ENCODE results near the gene PARD3.

- no peak for TF ChIP-seq POLR2A (IDR thresholded peaks at IDR 0.05; ENCODE audit: borderline replicate concordance, extremely low read depth, insufficient read depth, insufficient read length)
- TF ChIP-seq EGR1 (IDR thresholded peaks at IDR 0.05; ENCODE audit: low read depth), result no peak
- TF ChIP-seq, protein P1, sequence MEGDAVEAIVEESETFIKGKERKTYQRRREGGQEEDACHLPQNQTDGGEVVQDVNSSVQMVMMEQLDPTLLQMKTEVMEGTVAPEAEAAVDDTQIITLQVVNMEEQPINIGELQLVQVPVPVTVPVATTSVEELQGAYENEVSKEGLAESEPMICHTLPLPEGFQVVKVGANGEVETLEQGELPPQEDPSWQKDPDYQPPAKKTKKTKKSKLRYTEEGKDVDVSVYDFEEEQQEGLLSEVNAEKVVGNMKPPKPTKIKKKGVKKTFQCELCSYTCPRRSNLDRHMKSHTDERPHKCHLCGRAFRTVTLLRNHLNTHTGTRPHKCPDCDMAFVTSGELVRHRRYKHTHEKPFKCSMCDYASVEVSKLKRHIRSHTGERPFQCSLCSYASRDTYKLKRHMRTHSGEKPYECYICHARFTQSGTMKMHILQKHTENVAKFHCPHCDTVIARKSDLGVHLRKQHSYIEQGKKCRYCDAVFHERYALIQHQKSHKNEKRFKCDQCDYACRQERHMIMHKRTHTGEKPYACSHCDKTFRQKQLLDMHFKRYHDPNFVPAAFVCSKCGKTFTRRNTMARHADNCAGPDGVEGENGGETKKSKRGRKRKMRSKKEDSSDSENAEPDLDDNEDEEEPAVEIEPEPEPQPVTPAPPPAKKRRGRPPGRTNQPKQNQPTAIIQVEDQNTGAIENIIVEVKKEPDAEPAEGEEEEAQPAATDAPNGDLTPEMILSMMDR (IDR thresholded peaks at IDR 0.05 in 2 of 3, conservative IDR thresholded peaks at IDR 0.05 in 1 of 3; ENCODE audit: borderline replicate concordance in 1 of 3, insufficient read depth in 1 of 3, low read depth in 2 of 3, low read length in 2 of 3), result no peak
- no peak for TF ChIP-seq CEBPB (IDR thresholded peaks at IDR 0.05; ENCODE audit: low read depth)
- no peak for TF ChIP-seq SP1 (IDR thresholded peaks at IDR 0.05; ENCODE audit: low read depth)
- no peak for TF ChIP-seq ZNF274 (IDR thresholded peaks at IDR 0.05; ENCODE audit: low read depth, low read length)
Observed at GRCh38 chr10:34781711-34782110, 33.4 kb downstream of the PARD3 start.

All from HCT116 (cell line).